Hematopoietic multipotent progenitor cell (in vitro differentiated cells): ENCODE results near the gene SCUBE3. TPM values are rescaled to one million over a fixed set of nuclear protein-coding genes. Genes with fewer than 3 reads are reported as not detected.

Experiments used
- DNase-seq, 3 donors: peaks; one replicate each; pipeline ENCODE4 v3.0.0-alpha.2; 2011 to 2015; ENCODE audit warnings: low read depth in 2 of 3, low spot score in 2 of 3
- total RNA-seq: library from RNA; depleted of rRNA; stranded (reverse); fragments of >200 nt; gene quantifications from one replicate; pipeline ENCODE4 v1.2.3, GENCODE V29; 2012

SCUBE3 gene
- total RNA-seq, 1 donor = not detected

DNA sequence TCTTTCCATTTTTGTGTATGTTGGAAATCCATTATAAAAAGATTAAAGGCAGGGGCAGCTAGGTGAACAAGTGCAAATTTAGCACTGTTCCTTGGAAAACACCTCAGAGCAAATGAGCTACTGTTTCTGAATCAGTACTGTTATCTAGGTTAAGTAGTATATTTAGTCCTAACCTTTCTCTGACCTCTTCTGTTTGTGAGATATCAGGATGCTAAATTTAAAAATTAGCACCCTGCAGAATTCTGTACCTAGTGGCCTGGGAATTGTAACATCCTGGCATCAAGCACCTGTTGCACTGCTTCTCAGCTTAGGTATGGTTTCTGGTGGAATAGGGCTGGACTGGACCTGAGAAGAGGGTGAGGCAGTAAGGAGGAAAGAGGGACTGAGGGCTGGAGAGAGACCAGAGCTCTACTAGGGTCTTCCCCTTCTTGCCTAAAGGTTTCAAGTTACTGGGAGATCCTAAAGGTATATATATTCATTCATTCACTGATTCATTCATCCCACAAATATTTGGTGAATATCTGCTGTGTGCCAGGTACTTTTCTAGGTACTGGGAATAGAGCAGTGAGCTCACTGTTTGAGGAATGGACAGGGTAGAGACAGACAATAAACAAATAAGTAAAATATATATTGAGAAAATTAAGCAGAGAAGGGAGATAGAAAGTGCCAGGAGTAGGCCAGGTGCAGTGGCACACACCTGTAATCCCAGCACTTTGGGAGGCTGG, 51.0 kb downstream of the SCUBE3 start:
- DNase-seq = no peak

DNA sequence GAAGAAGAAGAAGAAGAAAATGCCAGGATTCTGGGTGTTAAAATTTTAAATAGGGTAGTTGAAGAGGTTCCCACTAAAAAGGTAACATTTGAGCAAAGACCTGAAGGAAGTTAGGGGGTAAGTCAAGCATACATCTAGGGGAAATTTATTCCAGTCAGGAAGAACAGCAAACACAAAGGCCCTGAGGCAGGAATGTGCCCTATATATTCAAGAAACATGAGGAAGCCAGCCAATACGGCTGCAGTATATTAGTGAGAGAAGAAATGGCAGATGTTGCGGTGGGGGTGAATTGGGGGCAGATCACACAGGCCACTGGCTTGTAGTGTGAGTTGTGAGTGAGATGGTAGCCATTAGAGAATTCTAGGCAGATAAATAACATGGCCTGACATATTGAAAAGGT, 51.8 kb downstream of the SCUBE3 start:
- no peak for DNase-seq

DNA sequence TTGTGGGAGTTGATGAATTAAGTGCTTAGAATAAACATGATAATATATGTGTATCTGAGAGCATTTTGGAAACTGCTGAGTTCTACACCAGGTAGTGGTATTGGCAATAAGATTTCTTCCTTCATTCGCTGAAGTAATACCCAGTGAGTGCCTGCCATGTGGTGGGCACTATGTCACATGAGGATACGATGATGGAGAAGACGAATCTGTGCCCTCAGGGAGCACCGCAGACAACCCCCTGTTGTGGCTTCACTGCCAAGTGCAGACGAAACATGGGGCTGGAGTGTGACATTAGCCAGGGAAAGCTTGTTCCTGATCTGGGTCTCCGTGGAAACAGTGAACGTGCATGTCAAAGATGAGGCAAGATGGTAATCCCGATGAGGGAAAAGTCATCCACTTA, 53.7 kb downstream of the SCUBE3 start:
- DNase-seq = no peak

DNA sequence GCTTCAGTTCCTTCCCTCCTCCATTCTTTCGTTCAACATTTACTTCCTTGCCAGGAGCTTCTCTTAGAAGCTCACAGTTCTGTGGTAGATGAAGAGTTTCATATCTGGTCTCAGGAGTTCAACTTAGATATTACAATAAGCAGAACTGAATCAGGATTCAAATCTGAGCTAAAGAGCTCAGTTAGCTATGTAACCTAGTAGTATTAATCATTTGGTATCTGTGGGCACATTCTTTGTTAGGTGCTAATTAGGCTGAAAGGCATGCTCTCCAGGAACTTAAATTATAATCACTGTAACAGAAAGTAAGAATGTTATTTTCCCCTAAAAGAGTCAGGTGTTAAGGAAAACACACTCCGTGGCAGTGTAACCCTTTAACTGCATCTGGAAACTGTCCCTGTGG, 54.1 kb downstream of the SCUBE3 start:
- DNase-seq = no peak

DNA sequence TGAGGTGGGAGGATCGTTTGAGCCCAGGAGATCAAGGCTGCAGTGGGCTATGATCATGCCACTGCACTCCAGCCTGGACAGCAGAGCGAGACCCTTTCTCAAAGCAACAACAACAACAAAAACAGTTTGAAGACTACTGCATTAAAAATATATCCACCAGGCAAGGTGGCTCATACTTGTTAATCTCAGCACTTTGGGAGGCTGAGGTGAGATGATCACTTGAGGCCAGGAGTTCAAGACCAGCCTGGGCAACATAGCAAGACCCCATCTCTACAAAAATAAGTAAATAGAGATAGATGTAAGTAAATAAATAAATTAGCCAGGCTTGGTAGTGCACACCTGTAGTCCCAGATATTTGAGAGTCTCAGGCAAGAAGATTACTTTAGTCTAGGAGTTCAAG, 58.2 kb downstream of the SCUBE3 start:
- DNase-seq = no peak

DNA sequence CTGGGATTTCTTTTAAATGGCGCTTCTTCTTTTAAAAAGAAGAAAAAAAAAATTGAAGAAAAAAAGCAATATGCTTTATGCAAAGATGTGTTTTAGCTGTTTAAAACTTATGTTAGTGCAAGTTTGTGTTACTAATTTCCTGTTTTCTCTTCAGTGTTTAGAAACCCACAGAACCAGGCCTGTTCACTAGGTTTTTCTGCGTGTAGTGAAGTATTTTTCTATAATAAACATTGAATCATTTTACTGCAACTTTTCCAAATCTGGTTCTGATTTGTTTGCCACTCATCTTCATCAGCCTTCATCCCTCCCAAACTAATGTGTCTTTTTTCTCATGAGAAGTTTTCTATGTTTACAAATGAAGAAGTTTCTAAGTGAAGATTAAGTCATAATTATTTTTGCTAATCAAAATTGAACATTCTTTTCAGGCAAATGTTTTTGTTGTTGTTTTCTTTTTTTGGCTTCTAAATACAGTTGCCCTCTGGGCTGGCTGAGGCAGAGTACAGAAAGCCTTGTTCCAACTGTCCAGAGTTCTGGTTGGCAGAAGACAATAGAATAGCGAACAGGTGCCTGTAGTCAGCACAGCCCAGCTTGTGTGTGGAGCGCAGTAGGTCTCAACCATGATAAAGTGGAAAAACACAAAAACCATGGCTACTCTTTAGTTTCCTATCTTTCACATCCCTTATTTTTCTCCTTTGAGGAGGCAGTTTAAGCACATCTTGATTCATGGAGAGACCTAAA, 60.2 kb downstream of the SCUBE3 start:
- DNase-seq = no peak

DNA sequence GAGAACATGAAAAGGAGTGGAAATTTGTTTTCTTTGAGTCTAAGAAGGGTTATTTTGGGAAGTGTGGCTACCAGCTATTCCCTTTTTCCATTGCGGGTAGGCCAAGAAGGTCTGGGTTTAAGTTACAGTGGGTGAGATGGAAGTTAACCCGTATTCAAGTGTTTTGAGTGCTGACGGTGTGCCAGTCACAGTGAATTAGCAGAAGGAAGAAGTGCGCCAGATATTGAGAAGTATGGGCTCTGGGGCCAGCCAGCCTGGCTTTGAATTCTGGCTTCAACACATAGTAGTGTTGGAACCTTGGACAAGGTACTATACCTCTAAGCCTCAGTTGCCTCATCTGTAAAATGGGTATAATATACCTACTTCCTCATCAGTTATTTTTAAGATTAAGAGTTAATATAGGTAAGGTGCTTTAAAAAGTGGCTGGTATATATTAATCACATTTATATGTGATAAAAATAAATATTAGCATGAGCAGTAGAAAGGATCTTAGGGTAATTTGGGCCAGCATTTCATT, 62.0 kb downstream of the SCUBE3 start:
- DNase-seq = peak in 1 of 3 donors; percentile 21

DNA sequence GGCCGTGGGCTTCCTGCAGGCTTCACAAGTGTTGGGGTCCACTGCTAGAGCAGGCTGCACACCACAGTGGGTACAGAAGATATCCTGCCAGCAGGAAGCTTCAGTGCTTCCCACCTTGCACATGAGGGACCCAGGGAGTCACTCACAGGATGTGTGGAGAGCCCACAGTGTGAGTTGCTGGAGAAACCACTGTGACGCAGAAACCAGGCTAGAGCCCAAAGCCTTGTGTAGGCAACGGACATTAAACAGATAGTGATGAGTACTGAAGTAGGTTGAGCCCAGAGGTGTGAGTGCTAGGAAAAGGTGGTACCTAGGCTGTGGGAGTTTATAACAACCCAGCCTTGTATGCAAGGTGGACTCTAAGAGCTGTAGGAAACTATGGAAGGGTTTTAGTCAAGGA, 65.0 kb downstream of the SCUBE3 start:
- no peak for DNase-seq

DNA sequence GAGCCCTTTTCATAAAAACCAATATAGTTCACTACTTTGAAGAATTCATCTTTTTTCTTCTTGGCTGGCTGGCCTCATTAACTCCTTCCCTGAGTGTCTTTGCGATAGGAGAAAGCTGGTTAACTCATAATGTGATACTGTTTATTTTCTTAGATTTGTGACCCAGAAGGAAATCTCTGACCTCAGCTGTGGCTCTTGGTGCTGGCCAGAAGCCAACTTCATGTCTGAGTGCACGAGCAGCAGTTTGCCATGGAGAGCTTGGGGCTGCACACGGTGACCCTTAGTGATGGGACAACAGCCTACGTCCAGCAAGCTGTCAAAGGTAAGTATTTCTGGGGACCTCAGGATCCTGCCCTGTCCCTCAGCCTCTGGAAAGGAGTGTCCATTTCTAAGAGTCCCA, 67.1 kb downstream of the SCUBE3 start:
- no peak for DNase-seq

DNA sequence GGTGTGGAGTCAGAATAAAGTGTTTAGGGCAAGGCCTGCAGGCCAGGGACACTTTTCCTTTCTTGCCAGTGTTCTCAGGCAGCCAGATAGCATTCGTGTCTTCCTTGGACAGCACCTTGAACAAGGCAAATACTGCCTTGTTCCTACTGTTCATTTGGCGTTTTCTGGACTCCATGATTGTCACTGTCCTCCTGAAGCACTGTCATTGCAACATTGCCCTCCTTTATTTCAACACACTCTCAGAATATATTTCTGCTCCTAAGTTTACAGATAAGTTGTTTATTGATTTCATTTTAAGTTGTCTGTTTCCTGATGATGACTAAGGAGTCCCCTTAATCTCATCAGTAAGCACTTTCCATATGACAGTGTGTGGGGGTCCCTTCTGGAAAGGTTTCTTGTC, 68.7 kb downstream of the SCUBE3 start:
- no peak for DNase-seq

DNA sequence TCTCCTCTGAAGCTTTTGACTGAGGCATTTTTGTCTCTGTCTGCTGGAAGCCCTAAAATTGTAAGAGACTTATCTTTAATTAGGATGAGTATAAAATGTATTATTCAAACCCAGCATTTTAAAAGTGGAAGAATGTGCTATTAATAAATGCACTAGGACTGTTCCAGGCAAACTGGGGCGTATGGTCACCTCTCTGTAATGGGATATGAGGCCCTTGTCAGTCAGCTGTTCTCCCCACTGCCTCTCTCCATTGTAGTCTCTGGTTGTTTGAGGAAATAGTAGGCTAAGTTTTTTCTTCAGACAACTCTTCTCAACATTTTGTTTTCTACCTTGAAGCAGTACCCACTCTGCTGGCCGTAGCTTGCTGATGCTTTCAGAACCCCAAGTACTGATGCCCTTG, 69.6 kb downstream of the SCUBE3 start:
- DNase-seq = no peak

DNA sequence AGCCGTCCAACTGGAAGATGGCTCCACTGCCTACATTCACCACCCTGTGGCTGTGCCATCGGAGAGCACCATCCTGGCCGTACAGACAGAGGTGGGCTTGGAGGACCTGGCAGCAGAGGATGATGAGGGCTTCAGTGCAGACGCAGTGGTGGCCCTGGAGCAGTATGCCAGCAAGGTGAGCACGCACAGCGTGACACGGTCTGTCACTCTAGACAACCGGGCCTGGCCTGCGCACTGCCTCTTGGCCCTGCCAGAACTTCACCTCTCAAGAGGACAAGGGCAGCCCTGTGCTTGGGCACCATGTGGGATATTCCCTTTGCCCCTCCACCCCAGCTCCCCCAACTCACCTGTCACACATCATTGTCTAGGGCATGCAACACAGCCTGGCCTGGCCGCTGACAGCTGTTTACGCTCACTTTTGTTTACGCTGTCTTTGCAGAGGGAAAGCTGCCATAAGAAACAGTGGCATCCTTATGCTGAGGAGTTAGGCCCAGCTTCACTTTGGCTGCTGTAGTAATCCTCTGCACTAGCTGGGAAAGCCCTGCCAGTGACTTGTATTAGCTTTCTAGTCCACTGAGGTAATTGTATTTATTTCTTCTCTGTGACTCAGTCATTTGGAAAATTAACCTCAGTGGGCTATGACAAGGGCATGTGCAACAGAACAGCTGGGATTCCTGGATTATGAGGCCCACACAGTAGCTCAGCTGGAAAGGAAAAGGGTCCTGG, 74.1 kb downstream of the SCUBE3 start:
- no peak for DNase-seq

DNA sequence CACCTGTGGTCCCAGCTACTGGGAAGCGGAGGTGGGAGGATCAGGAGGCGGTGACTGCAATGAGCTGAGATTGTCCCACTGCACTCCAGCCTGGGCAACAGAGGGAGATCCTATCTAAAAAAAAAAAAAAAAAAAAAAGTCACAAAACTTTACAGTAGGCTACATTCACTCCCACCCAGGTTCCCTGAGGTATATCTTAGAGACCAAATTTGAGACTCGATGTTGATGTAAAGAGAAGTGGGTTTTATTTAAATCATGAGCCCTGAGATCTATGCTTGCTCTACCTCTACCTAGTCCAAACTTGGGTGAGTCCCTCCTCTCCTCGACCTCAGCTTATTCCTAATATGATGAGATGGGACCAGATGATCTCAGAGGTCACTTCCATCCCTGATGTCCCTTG, 75.1 kb downstream of the SCUBE3 start:
- no peak for DNase-seq

DNA sequence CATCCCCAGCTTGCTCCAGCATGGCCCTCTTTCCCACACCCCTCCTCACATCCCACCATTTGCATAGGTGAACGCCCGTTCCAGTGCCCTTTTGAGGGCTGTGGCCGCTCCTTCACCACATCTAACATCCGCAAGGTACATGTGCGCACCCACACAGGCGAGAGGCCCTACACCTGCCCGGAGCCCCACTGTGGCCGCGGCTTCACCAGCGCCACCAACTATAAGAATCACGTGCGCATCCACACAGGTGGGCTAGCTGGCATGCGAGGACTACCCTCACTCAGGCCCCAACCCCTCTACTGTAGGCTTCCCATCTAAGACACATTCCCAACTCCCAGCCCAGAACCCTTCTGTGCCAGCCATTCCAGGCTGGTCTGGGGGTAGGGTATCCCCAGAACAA, 77.7 kb downstream of the SCUBE3 start:
- DNase-seq = no peak

DNA sequence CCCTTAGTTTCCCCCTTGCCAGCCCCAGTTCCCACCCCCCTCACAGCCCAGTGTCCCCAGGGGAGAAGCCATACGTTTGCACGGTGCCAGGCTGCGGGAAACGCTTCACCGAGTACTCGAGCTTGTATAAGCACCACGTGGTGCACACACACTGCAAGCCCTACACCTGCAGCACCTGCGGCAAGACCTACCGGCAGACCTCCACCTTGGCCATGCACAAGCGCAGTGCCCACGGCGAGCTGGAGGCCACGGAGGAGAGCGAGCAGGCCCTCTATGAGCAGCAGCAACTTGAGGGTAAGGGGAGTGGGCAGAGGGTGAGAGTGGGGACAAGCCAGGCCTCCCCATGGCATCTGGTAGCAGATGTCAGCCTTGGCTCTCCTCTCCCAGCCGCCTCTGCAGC, 78.7 kb downstream of the SCUBE3 start:
- DNase-seq = no peak

DNA sequence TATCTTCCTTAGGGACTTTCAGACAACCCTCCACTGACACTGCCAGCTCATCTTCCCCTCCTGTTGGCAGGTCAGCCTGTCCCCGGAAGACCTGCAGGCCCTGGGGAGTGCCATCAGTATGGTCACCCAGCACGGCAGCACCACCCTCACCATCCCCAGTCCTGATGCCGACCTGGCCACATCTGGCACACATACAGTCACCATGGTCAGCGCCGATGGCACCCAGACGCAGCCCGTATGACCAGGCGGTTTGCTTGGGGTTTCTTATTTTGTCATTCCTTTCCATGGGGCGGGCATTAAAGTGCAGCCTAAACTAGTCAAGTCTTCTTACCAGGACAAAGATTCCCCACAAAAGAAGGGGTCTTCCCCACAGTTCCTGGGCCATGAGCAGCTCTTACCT, 79.9 kb downstream of the SCUBE3 start:
- no peak for DNase-seq

DNA sequence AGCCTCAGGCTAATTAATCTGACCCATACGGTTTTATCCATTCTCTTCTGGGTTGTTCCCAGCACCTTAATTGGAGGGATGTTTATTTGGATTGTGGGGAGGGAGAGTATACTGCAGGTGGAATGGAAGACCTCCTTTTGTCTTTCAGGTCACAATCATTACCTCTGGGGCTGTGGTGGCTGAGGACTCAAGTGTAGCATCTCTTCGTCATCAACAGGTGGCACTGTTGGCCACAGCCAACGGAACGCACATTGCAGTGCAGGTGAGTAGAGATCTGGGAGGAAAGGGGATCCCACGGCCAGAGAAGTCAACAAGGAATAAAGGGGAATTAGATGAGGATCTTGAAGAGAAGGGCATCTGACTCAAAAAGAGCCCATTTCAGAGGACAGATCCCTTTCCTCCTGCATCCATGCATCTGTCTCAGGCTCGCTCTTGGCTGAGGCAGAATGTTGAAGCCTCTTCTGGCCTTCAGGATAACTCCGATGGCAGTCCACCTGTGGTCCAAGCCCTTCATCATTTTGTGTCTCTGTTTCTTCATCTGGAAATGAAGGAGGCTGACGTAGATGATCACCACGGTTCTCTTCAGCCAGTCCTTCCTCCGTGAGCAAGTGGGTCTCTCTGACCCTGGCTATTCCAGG, 80.7 kb downstream of the SCUBE3 start:
- DNase-seq = peak in 2 of 3 donors; percentile 40 to 56

DNA sequence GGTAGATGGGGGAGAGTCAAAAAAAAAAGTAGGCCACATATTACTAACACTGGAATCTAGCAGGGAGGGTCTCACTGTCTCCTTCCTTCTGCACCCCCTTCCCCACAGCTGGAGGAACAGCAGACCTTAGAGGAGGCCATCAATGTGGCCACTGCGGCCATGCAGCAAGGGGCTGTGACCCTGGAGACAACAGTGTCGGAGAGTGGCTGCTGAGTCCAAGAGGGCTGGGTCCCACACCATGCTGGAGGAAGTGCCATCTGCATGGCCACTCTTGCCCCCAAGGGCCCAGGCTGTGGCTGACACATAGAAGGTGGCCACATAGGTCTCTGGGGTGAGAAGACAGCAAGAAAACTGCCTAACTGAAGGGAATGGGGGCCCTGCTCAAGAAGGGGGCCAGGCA, 81.3 kb downstream of the SCUBE3 start:
- no peak for DNase-seq

DNA sequence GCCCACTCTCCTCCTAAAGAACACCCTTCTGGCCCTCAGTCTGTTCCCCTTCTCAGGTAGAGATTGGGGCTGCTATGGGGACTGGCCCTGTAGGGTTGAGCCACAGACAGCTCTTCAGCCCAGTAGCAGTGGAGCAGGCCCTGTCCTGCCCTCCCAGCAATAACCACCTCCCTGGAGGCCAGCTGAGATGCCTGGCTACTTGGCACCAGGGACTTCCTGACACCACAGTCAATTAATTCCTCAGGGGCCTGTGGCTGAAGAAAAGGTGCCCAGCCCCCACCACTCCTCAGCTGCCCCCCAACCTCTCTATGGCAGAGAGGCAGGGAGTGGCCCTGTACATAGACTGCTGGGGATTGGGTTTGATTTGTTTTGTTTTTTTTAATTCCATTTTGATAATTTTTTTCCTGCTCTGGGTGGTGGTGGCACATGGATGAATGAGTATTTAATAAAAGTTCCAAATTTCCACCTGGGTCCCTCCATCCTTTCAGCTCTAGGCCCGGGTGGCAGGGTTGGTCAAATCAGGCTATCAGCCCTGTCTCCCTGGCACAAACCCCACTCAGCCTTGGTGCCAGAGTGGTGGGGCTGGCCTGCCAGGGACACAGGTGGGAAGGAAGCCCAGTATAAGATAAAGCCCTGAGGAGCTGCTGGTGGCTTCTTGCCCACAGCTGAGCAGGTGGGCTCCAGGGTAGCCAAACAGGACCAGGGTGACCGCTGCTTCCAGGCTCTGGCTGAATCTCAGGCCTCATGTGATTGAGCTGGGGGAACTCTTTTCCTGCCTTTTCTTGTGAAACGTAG, 82.0 kb downstream of the SCUBE3 start:
- no peak for DNase-seq

DNA sequence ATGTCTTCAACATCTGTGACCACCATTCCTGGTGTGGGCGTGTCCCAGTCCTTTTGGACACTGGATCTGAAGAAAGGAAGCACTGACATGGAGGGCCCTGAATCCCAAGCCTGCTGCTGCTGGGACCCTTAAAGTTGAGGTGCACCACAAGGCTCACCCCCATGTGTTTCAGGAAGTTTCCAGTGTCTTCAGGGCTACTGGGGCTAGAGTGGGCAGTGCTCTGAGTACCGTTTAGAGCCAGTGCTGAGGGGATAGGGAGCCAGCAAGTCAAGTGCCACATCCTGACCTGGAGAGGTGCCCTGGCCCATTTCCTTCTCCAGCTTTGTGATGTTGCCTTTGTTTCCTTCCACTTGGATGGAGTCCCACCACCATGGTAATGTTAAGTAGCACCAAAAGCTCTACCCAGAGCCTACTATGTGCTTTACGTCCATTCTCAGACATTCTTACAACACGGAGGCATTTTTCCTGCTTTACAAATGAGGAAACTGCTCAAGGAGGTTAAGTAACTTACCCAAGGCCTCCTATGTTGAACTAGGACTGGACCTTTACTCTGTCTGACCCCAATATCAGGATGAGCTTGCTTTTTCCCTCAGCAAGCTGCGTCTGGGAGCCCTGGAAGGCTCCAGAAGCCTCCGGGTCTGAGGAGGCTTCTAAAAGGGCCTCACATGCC, 83.3 kb downstream of the SCUBE3 start:
- DNase-seq = no peak
